HG03442 (cell line): ENCODE measurements around the gene PEX26.

Experiments
- ATAC-seq: cut with Tn5 transposase; IDR thresholded peaks from one replicate; pipeline ENCODE4 v1.9.1; 2021; ENCODE audit warnings: mild to moderate bottlenecking, moderate library complexity; ENCODE audit not compliant: unreplicated experiment

Gene PEX26

DNA sequence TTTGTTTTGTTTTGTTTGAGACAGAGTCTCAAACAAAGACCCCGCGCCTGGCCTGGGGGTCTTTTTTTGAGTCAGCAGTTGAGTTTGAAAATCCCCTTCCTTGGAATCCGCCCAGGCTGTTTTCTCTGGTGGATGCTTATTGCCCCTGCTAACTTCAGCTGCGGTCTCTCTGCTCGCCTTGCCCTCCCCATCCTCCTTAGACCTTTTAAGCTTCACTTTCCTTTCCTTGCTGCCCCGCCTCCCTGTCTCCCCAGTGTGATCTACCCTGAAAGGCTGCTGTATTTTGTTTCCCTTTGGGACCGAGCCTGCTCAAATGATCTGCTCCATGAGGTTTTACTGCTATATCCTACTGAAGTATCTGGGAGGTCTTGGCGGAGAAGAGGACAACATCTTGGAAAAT, 74.7 kb downstream of the PEX26 start:
- no peak for ATAC-seq

- no peak for ATAC-seq
These were observed 77.1 kb downstream of the PEX26 start for GRCh38 chr22:18154821-18155390.
